ENCODE results near the gene KCNJ6. TPM values are rescaled to one million over a fixed set of nuclear protein-coding genes. Genes with fewer than 3 reads are reported as not detected.

Gene KCNJ6
- total RNA-seq, 1 donor from 2014 or later: not detected

GRCh38 chr21:37804001-37804400 is 112.3 kb downstream of the KCNJ6 start:
- Histone ChIP-seq H3K4me1 (no peaks in the 10 kb centered on the region), H4K20me1 (ENCODE audit: low read depth) (no peaks in the 10 kb centered on the region), H3K27ac (no peak overlapping the region)

GRCh38 chr21:37803101-37803651 is 113.1 kb downstream of the KCNJ6 start:
- no peaks in the 10 kb centered on the region for H4K20me1 ChIP-seq (ENCODE audit: low read depth)
- no peak overlapping the region for H3K27ac Mint-ChIP-seq
- no peak overlapping the region for H3K4me2 ChIP-seq
- no peak overlapping the region for H3K9ac ChIP-seq
- peaks cover 9% of the 10 kb centered on the region for H3K4me1 Mint-ChIP-seq
- H3K4me3 Mint-ChIP-seq: no peak overlapping the region
- H3K27me3 ChIP-seq: no peaks in the 10 kb centered on the region
- no peaks in the 10 kb centered on the region for H3K36me3 ChIP-seq
- no peak overlapping the region for H3K4me3 ChIP-seq
- H3K27me3 Mint-ChIP-seq (ENCODE audit: insufficient read depth, low read depth): peaks cover 14% of the 10 kb centered on the region
- no peak overlapping the region for H2AFZ ChIP-seq (replicated peaks)
- no peaks in the 10 kb centered on the region for H3F3A ChIP-seq (ENCODE audit: low read depth)
- no peak overlapping the region for H3K27ac ChIP-seq
- TF ChIP-seq EZH2phosphoT487 (IDR thresholded peaks at IDR 0.05) (no peak), EZH2 (IDR thresholded peaks at IDR 0.05) (no peak), CTCF (IDR thresholded peaks at IDR 0.05) (no peak)
- no peaks in the 10 kb centered on the region for H3K4me1 ChIP-seq
- peaks cover 16% of the 10 kb centered on the region for H3K9me3 Mint-ChIP-seq
- no peak for DNase-seq (ENCODE audit: low spot score)
- no peaks in the 10 kb centered on the region for H3K9me3 ChIP-seq (ENCODE audit: low read depth)
- H3K36me3 Mint-ChIP-seq: no peaks in the 10 kb centered on the region
- H3K79me2 ChIP-seq (ENCODE audit: low read depth): no peaks in the 10 kb centered on the region

More at GRCh38 chr21:37804001-37804400, 112.3 kb downstream of the KCNJ6 start:
- no peak for DNase-seq (ENCODE audit: low spot score)
- Histone ChIP-seq H3K79me2 (ENCODE audit: low read depth) (no peaks in the 10 kb centered on the region), H3K4me2 (no peak overlapping the region), H2AFZ (replicated peaks) (no peak overlapping the region), H3F3A (ENCODE audit: low read depth) (peaks cover 4% of the 10 kb centered on the region), H3K36me3 (no peaks in the 10 kb centered on the region), H3K9ac (no peak overlapping the region), H3K4me3 (no peak overlapping the region), H3K9me3 (ENCODE audit: low read depth) (no peaks in the 10 kb centered on the region), H3K27me3 (no peaks in the 10 kb centered on the region)
- no peak overlapping the region for H3K27ac Mint-ChIP-seq
- H3K9me3 Mint-ChIP-seq: peaks cover 16% of the 10 kb centered on the region
- no peaks in the 10 kb centered on the region for H3K36me3 Mint-ChIP-seq
- peaks cover 7% of the 10 kb centered on the region for H3K4me1 Mint-ChIP-seq
- peaks cover 14% of the 10 kb centered on the region for H3K27me3 Mint-ChIP-seq (ENCODE audit: insufficient read depth, low read depth)
- no peak overlapping the region for H3K4me3 Mint-ChIP-seq
- no peak for TF ChIP-seq CTCF (IDR thresholded peaks at IDR 0.05)

- no peaks in the 10 kb centered on the region for H3F3A ChIP-seq (ENCODE audit: low read depth)
- Mint-ChIP-seq H3K4me3 (no peak overlapping the region), H3K9me3 (peaks cover 16% of the 10 kb centered on the region), H3K36me3 (no peaks in the 10 kb centered on the region), H3K27me3 (ENCODE audit: insufficient read depth, low read depth) (peaks cover 11% of the 10 kb centered on the region), H3K27ac (no peak overlapping the region), H3K4me1 (peaks cover 9% of the 10 kb centered on the region)
- H3K9me3 ChIP-seq (ENCODE audit: low read depth): no peaks in the 10 kb centered on the region
- H3K4me3 ChIP-seq: no peak overlapping the region
- TF ChIP-seq EZH2phosphoT487 (IDR thresholded peaks at IDR 0.05) (no peak), CTCF (IDR thresholded peaks at IDR 0.05) (no peak), EZH2 (IDR thresholded peaks at IDR 0.05) (no peak)
- no peaks in the 10 kb centered on the region for H3K27me3 ChIP-seq
- H2AFZ ChIP-seq (replicated peaks): no peak overlapping the region
- no peaks in the 10 kb centered on the region for H4K20me1 ChIP-seq (ENCODE audit: low read depth)
- no peak overlapping the region for H3K9ac ChIP-seq
- DNase-seq (ENCODE audit: low spot score): no peak
- no peaks in the 10 kb centered on the region for H3K4me1 ChIP-seq
- H3K79me2 ChIP-seq (ENCODE audit: low read depth): no peaks in the 10 kb centered on the region
- H3K4me2 ChIP-seq: no peak overlapping the region
- no peak overlapping the region for H3K27ac ChIP-seq
- no peaks in the 10 kb centered on the region for H3K36me3 ChIP-seq
These were observed 115.7 kb downstream of the KCNJ6 start for GRCh38 chr21:37800456-37801061.
